ENCODE data around the gene OCLN. TPM values are rescaled to one million over a fixed set of nuclear protein-coding genes. Genes with fewer than 3 reads are reported as not detected.
"Not testable (repeated sequence)": the region's sequence is repeated elsewhere in the genome, so short reads cannot be mapped to it uniquely, and the experiment has no call there.

Gene OCLN
- total RNA-seq, 1 donor, result 4.0 TPM

GRCh38 chr5:69528609-69529008 is 36.0 kb downstream of the OCLN start:
- Histone ChIP-seq H2AFZ (ENCODE audit: low read length) (no peak overlapping the region), H3K4me2 (ENCODE audit: insufficient read depth, low read length) (no peak overlapping the region), H3K9me3 (ENCODE audit: low read depth, low read length) (no peaks in the 10 kb centered on the region), H3K27ac (ENCODE audit: low read depth, low read length) (no peak overlapping the region), H3K36me3 (ENCODE audit: insufficient read depth, low read length) (no peaks in the 10 kb centered on the region), H3K4me1 (ENCODE audit: insufficient read depth, low read length) (no peaks in the 10 kb centered on the region), H3K79me2 (ENCODE audit: insufficient read depth, low read length) (no peaks in the 10 kb centered on the region), H3K27me3 (ENCODE audit: insufficient read depth, low read length) (peaks cover 47% of the 10 kb centered on the region), H3K4me3 (ENCODE audit: insufficient read depth, low read length) (no peak overlapping the region), H4K20me1 (ENCODE audit: insufficient read depth, low read length) (no peaks in the 10 kb centered on the region)
- TF ChIP-seq CTCF (IDR thresholded peaks at IDR 0.05; ENCODE audit: extremely low read depth, low read depth, low read length), result no peak
- DNase-seq (ENCODE audit: insufficient read length, low spot score, missing footprints), result no peak

- no peak for TF ChIP-seq CTCF (IDR thresholded peaks at IDR 0.05; ENCODE audit: extremely low read depth, low read depth, low read length)
- no peak overlapping the region for H2AFZ ChIP-seq (ENCODE audit: low read length)
- H3K4me3 ChIP-seq (ENCODE audit: insufficient read depth, low read length), result no peak overlapping the region
- H3K27me3 ChIP-seq (ENCODE audit: insufficient read depth, low read length), result peaks cover 47% of the 10 kb centered on the region
- H3K36me3 ChIP-seq (ENCODE audit: insufficient read depth, low read length), result no peaks in the 10 kb centered on the region
- H3K27ac ChIP-seq (ENCODE audit: low read depth, low read length), result no peak overlapping the region
- H3K79me2 ChIP-seq (ENCODE audit: insufficient read depth, low read length), result no peaks in the 10 kb centered on the region
- no peak overlapping the region for H3K4me2 ChIP-seq (ENCODE audit: insufficient read depth, low read length)
- H3K9me3 ChIP-seq (ENCODE audit: low read depth, low read length), result no peaks in the 10 kb centered on the region
- H4K20me1 ChIP-seq (ENCODE audit: insufficient read depth, low read length), result no peaks in the 10 kb centered on the region
- no peaks in the 10 kb centered on the region for H3K4me1 ChIP-seq (ENCODE audit: insufficient read depth, low read length)
- no peak for DNase-seq (ENCODE audit: insufficient read length, low spot score, missing footprints)
Observed at GRCh38 chr5:69530561-69531405, 38.2 kb downstream of the OCLN start.

- Histone ChIP-seq H3K4me1 (ENCODE audit: insufficient read depth, low read length) (no peaks in the 10 kb centered on the region), H3K9me3 (ENCODE audit: low read depth, low read length) (no peaks in the 10 kb centered on the region), H3K79me2 (ENCODE audit: insufficient read depth, low read length) (no peaks in the 10 kb centered on the region), H3K4me2 (ENCODE audit: insufficient read depth, low read length) (no peak overlapping the region), H3K36me3 (ENCODE audit: insufficient read depth, low read length) (no peaks in the 10 kb centered on the region), H3K27ac (ENCODE audit: low read depth, low read length) (no peak overlapping the region), H3K27me3 (ENCODE audit: insufficient read depth, low read length) (peaks cover 47% of the 10 kb centered on the region), H2AFZ (ENCODE audit: low read length) (no peak overlapping the region), H4K20me1 (ENCODE audit: insufficient read depth, low read length) (no peaks in the 10 kb centered on the region), H3K4me3 (ENCODE audit: insufficient read depth, low read length) (no peak overlapping the region)
- TF ChIP-seq CTCF (IDR thresholded peaks at IDR 0.05; ENCODE audit: extremely low read depth, low read depth, low read length), result no peak
- no peak for DNase-seq (ENCODE audit: insufficient read length, low spot score, missing footprints)
Observed at GRCh38 chr5:69531406-69531801, 38.8 kb downstream of the OCLN start.

GRCh38 chr5:69537911-69538310 is 45.3 kb downstream of the OCLN start:
- not testable (repeated sequence) for H3K4me2 ChIP-seq (ENCODE audit: insufficient read depth, low read length); H3K36me3 ChIP-seq (ENCODE audit: insufficient read depth, low read length); H3K4me1 ChIP-seq (ENCODE audit: insufficient read depth, low read length); H3K27me3 ChIP-seq (ENCODE audit: insufficient read depth, low read length); H3K27ac ChIP-seq (ENCODE audit: low read depth, low read length); H3K4me3 ChIP-seq (ENCODE audit: insufficient read depth, low read length); H3K9me3 ChIP-seq (ENCODE audit: low read depth, low read length); DNase-seq (ENCODE audit: insufficient read length, low spot score, missing footprints); H2AFZ ChIP-seq (ENCODE audit: low read length); H4K20me1 ChIP-seq (ENCODE audit: insufficient read depth, low read length); H3K79me2 ChIP-seq (ENCODE audit: insufficient read depth, low read length)

- H3K79me2 ChIP-seq (ENCODE audit: insufficient read depth, low read length); H3K4me1 ChIP-seq (ENCODE audit: insufficient read depth, low read length); H3K4me2 ChIP-seq (ENCODE audit: insufficient read depth, low read length); H4K20me1 ChIP-seq (ENCODE audit: insufficient read depth, low read length); DNase-seq (ENCODE audit: insufficient read length, low spot score, missing footprints); H2AFZ ChIP-seq (ENCODE audit: low read length); H3K9me3 ChIP-seq (ENCODE audit: low read depth, low read length); H3K36me3 ChIP-seq (ENCODE audit: insufficient read depth, low read length); H3K4me3 ChIP-seq (ENCODE audit: insufficient read depth, low read length); H3K27me3 ChIP-seq (ENCODE audit: insufficient read depth, low read length); H3K27ac ChIP-seq (ENCODE audit: low read depth, low read length): not testable (repeated sequence)
Observed at GRCh38 chr5:69538735-69539134, 46.1 kb downstream of the OCLN start.

- H3K9me3 ChIP-seq (ENCODE audit: low read depth, low read length); H4K20me1 ChIP-seq (ENCODE audit: insufficient read depth, low read length): not testable (repeated sequence)
Observed at GRCh38 chr5:69541347-69541746, 48.8 kb downstream of the OCLN start.

More at GRCh38 chr5:69541347-69541746, 48.8 kb downstream of the OCLN start:
- H3K27me3 ChIP-seq (ENCODE audit: insufficient read depth, low read length); DNase-seq (ENCODE audit: insufficient read length, low spot score, missing footprints); H3K27ac ChIP-seq (ENCODE audit: low read depth, low read length); H3K36me3 ChIP-seq (ENCODE audit: insufficient read depth, low read length); H2AFZ ChIP-seq (ENCODE audit: low read length); H3K4me3 ChIP-seq (ENCODE audit: insufficient read depth, low read length); H3K4me1 ChIP-seq (ENCODE audit: insufficient read depth, low read length); H3K4me2 ChIP-seq (ENCODE audit: insufficient read depth, low read length); H3K79me2 ChIP-seq (ENCODE audit: insufficient read depth, low read length): not testable (repeated sequence)
